Measurements from ENCODE around the gene IPCEF1. TPM values are rescaled to one million over a fixed set of nuclear protein-coding genes. Genes with fewer than 3 reads are reported as not detected.

The IPCEF1 gene
- polyA plus RNA-seq, 1 donor, result 2.2 TPM

DNA sequence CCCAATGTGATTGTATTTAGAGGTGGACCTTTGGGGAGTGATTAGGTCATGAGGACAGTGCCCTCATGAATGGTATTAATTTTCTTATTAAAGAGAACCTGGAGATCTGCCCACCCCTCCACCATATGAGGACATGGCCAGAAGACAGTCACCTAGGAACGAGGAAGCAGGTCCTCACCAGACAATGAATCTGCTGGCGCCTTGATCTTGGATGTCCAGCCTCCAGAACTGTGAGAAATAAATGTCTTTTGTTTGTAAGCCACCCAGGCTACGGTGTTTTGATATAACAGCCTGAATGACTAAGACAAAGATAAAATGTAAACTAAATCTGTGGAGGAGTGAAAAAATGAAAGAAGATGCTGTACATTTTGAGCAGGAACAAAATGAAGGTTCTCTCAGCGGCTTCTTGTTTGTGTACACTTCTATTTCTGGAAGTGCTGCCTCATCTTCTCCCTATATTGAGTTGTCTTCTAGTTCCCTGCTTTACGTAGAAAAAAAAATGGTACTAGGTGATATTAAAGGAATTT lies 1.5 kb upstream of the IPCEF1 start:
- Histone ChIP-seq H3K4me1 (ENCODE audit: control insufficient read depth, insufficient read depth, low read length) (no peaks in the 10 kb centered on the region), H3K36me3 (ENCODE audit: control insufficient read depth, insufficient read depth, low read length) (no peaks in the 10 kb centered on the region), H3K4me3 (ENCODE audit: low read length) (no peak overlapping the region), H3K27ac (ENCODE audit: low read length) (no peak overlapping the region), H3K27me3 (ENCODE audit: control insufficient read depth, insufficient read depth, low read length) (no peaks in the 10 kb centered on the region), H3K9me3 (ENCODE audit: control insufficient read depth, low read depth, low read length) (peaks cover 3% of the 10 kb centered on the region)
- 90% methylated on average over 2 of the region's 5 CpGs for WGBS (ENCODE audit: insufficient coverage, low lambda C conversion rate)
- DNase-seq, result no peak

DNA sequence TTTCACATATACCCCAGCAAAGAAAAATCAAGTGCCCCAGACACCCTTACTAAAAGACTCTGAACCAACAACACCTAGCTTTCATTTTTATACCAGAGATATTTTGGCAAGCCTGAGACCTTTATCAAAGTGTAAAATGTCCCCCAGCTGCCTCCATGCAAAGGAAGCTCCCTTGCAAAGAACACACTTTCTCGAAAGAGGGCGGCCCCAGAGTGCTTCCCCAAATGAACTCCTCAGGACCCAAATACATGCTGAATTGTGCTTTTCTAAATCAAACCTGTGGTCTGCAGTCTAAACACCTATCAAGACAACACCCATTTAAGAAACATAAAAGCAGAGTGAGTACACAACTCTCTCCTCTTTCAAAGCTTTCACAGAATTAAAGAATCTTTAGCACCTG lies 490 bp downstream of the IPCEF1 start:
- peaks cover 3% of the 10 kb centered on the region for H3K9me3 ChIP-seq (ENCODE audit: control insufficient read depth, low read depth, low read length)
- no peaks in the 10 kb centered on the region for H3K36me3 ChIP-seq (ENCODE audit: control insufficient read depth, insufficient read depth, low read length)
- no CpG with 5 or more reads among the region's 2 CpGs for WGBS (ENCODE audit: insufficient coverage, low lambda C conversion rate)
- DNase-seq, result no peak
- no peak overlapping the region for H3K27ac ChIP-seq (ENCODE audit: low read length)
- H3K4me3 ChIP-seq (ENCODE audit: low read length), result no peak overlapping the region
- H3K4me1 ChIP-seq (ENCODE audit: control insufficient read depth, insufficient read depth, low read length), result no peaks in the 10 kb centered on the region
- no peaks in the 10 kb centered on the region for H3K27me3 ChIP-seq (ENCODE audit: control insufficient read depth, insufficient read depth, low read length)

- Histone ChIP-seq H3K4me3 (ENCODE audit: low read length) (no peak overlapping the region), H3K9me3 (ENCODE audit: control insufficient read depth, low read depth, low read length) (peaks cover 3% of the 10 kb centered on the region)
These were observed 2.3 kb downstream of the IPCEF1 start for GRCh38 chr6:154354265-154354777.

GRCh38 chr6:154353626-154354025 lies 3.0 kb downstream of the IPCEF1 start:
- no CpG with 5 or more reads among the region's 1 CpG for WGBS (ENCODE audit: insufficient coverage, low lambda C conversion rate)
- H3K4me3 ChIP-seq (ENCODE audit: low read length), result no peak overlapping the region
- no peak overlapping the region for H3K27ac ChIP-seq (ENCODE audit: low read length)
- DNase-seq, result no peak
- no peaks in the 10 kb centered on the region for H3K36me3 ChIP-seq (ENCODE audit: control insufficient read depth, insufficient read depth, low read length)
- H3K27me3 ChIP-seq (ENCODE audit: control insufficient read depth, insufficient read depth, low read length), result no peaks in the 10 kb centered on the region
- H3K4me1 ChIP-seq (ENCODE audit: control insufficient read depth, insufficient read depth, low read length), result no peaks in the 10 kb centered on the region
- peaks cover 3% of the 10 kb centered on the region for H3K9me3 ChIP-seq (ENCODE audit: control insufficient read depth, low read depth, low read length)

More at GRCh38 chr6:154354265-154354777, 2.3 kb downstream of the IPCEF1 start:
- Histone ChIP-seq H3K27ac (ENCODE audit: low read length) (no peak overlapping the region), H3K36me3 (ENCODE audit: control insufficient read depth, insufficient read depth, low read length) (no peaks in the 10 kb centered on the region), H3K4me1 (ENCODE audit: control insufficient read depth, insufficient read depth, low read length) (no peaks in the 10 kb centered on the region), H3K27me3 (ENCODE audit: control insufficient read depth, insufficient read depth, low read length) (no peaks in the 10 kb centered on the region)
- no peak for DNase-seq
- WGBS (ENCODE audit: insufficient coverage, low lambda C conversion rate), result 100% methylated on average over 7 of the region's 8 CpGs

DNA sequence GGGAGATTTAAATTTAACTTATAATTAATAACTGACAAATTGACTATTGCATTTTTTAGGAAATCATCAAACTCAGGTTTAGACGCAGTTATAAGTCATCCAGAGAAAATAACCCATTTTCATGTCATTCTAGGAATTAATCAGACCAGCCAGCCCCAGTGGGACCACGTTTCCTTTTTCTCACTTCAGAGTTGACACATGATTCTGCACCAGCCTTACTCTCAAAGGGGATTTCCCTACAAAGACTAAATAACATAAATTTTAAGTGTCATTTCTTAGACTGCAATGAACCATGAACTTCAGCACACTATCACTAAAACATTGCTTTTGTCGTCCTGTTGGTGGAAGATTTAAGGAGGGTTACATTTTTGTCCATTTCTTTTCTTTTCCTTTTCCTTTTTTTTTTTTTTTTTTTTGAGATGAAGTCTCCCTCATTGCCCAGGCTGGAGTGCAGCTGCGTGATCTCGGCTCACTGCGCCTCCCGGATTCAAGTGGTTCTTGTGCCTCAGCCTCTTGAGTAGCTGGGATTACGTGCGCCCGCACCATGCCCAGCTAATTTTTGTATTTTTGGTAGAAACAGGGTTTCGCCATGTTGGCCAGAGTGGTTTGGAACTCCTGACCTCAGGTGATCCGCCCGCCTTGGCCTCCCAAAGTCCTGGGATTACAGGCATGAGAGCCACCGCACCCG lies 3.6 kb downstream of the IPCEF1 start:
- no peak overlapping the region for H3K4me3 ChIP-seq (ENCODE audit: low read length)
- H3K36me3 ChIP-seq (ENCODE audit: control insufficient read depth, insufficient read depth, low read length), result no peaks in the 10 kb centered on the region
- WGBS (ENCODE audit: insufficient coverage, low lambda C conversion rate), result 87% methylated on average over 6 of the region's 15 CpGs
- no peaks in the 10 kb centered on the region for H3K27me3 ChIP-seq (ENCODE audit: control insufficient read depth, insufficient read depth, low read length)
- H3K4me1 ChIP-seq (ENCODE audit: control insufficient read depth, insufficient read depth, low read length), result no peaks in the 10 kb centered on the region
- no peak overlapping the region for H3K27ac ChIP-seq (ENCODE audit: low read length)
- peaks cover 3% of the 10 kb centered on the region for H3K9me3 ChIP-seq (ENCODE audit: control insufficient read depth, low read depth, low read length)
- DNase-seq, result no peak

DNA sequence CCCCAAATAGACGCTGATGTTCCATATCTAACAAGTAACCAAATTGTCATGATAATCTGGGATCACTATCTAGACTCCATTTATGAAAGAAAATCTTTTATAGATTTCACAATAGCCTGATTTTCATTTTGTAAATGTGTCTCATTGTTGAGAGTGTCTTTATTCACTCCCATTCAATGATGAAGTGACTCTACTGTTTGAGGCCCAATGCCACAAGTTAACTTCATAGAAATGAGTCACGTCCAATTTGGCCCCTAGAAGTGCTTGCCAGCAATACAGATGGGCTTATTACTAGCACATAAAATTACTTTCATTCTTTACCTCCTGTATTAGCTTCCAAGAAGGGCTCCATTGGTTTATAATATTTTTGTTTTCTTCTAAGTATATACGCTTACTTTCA lies 6.3 kb downstream of the IPCEF1 start:
- H3K4me1 ChIP-seq (ENCODE audit: control insufficient read depth, insufficient read depth, low read length), result no peaks in the 10 kb centered on the region
- H3K9me3 ChIP-seq (ENCODE audit: control insufficient read depth, low read depth, low read length), result peaks cover 3% of the 10 kb centered on the region
- H3K27ac ChIP-seq (ENCODE audit: low read length), result no peak overlapping the region
- 80% methylated on average over 1 of the region's 3 CpGs for WGBS (ENCODE audit: insufficient coverage, low lambda C conversion rate)
- DNase-seq, result no peak
- no peak overlapping the region for H3K4me3 ChIP-seq (ENCODE audit: low read length)
- no peaks in the 10 kb centered on the region for H3K27me3 ChIP-seq (ENCODE audit: control insufficient read depth, insufficient read depth, low read length)
- no peaks in the 10 kb centered on the region for H3K36me3 ChIP-seq (ENCODE audit: control insufficient read depth, insufficient read depth, low read length)

GRCh38 chr6:154347981-154348380 lies 8.6 kb downstream of the IPCEF1 start:
- Histone ChIP-seq H3K27me3 (ENCODE audit: control insufficient read depth, insufficient read depth, low read length) (no peaks in the 10 kb centered on the region), H3K36me3 (ENCODE audit: control insufficient read depth, insufficient read depth, low read length) (no peaks in the 10 kb centered on the region), H3K4me3 (ENCODE audit: low read length) (no peak overlapping the region), H3K27ac (ENCODE audit: low read length) (no peak overlapping the region), H3K9me3 (ENCODE audit: control insufficient read depth, low read depth, low read length) (no peaks in the 10 kb centered on the region), H3K4me1 (ENCODE audit: control insufficient read depth, insufficient read depth, low read length) (no peaks in the 10 kb centered on the region)
- 100% methylated on average over 2 of the region's 6 CpGs for WGBS (ENCODE audit: insufficient coverage, low lambda C conversion rate)
- DNase-seq, result no peak

DNA sequence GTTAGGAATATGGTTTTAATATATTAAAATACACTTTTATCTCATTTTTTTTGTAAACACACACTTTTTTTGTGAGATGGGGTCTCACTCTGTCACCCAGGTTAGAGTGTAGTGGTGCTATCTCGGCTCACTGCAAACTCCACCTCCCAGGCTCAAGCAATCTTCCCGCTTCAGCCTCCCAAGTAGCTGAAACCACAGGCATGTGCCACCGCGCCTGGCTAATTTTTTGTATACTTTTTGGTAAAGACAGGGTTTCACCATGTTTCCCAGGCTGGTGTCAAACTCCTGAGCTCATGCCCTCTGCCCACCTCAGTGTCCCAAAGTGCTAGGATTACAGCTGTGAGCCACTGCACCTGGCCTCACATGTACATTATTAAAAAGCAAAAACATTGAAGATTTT lies 10.8 kb downstream of the IPCEF1 start:
- H3K4me1 ChIP-seq (ENCODE audit: control insufficient read depth, insufficient read depth, low read length), result no peaks in the 10 kb centered on the region
- no peaks in the 10 kb centered on the region for H3K9me3 ChIP-seq (ENCODE audit: control insufficient read depth, low read depth, low read length)
- no peaks in the 10 kb centered on the region for H3K36me3 ChIP-seq (ENCODE audit: control insufficient read depth, insufficient read depth, low read length)
- H3K27ac ChIP-seq (ENCODE audit: low read length), result no peak overlapping the region
- no peak for DNase-seq
- H3K27me3 ChIP-seq (ENCODE audit: control insufficient read depth, insufficient read depth, low read length), result no peaks in the 10 kb centered on the region
- no CpG with 5 or more reads among the region's 4 CpGs for WGBS (ENCODE audit: insufficient coverage, low lambda C conversion rate)
- H3K4me3 ChIP-seq (ENCODE audit: low read length), result no peak overlapping the region

GRCh38 chr6:154343473-154344308 lies 12.9 kb downstream of the IPCEF1 start:
- H3K4me1 ChIP-seq (ENCODE audit: control insufficient read depth, insufficient read depth, low read length), result no peaks in the 10 kb centered on the region
- H3K36me3 ChIP-seq (ENCODE audit: control insufficient read depth, insufficient read depth, low read length), result no peaks in the 10 kb centered on the region
- DNase-seq, result peak in 1 of 2 donors; percentile 20
- no peaks in the 10 kb centered on the region for H3K9me3 ChIP-seq (ENCODE audit: control insufficient read depth, low read depth, low read length)
- H3K27ac ChIP-seq (ENCODE audit: low read length), result no peak overlapping the region
- H3K4me3 ChIP-seq (ENCODE audit: low read length), result no peak overlapping the region
- H3K27me3 ChIP-seq (ENCODE audit: control insufficient read depth, insufficient read depth, low read length), result no peaks in the 10 kb centered on the region
- WGBS (ENCODE audit: insufficient coverage, low lambda C conversion rate), result 82% methylated on average over 5 of the region's 16 CpGs

GRCh38 chr6:154341871-154342270 lies 14.7 kb downstream of the IPCEF1 start:
- WGBS (ENCODE audit: insufficient coverage, low lambda C conversion rate), result no CpG with 5 or more reads among the region's 5 CpGs
- Histone ChIP-seq H3K27me3 (ENCODE audit: control insufficient read depth, insufficient read depth, low read length) (no peaks in the 10 kb centered on the region), H3K36me3 (ENCODE audit: control insufficient read depth, insufficient read depth, low read length) (no peaks in the 10 kb centered on the region), H3K4me1 (ENCODE audit: control insufficient read depth, insufficient read depth, low read length) (no peaks in the 10 kb centered on the region), H3K27ac (ENCODE audit: low read length) (no peak overlapping the region), H3K9me3 (ENCODE audit: control insufficient read depth, low read depth, low read length) (no peaks in the 10 kb centered on the region), H3K4me3 (ENCODE audit: low read length) (no peak overlapping the region)
- no peak for DNase-seq
